ENCODE results near the gene RACGAP1.

GRCh38 chr12:49969027-49969426 is 56.3 kb downstream of the RACGAP1 start:
- TF ChIP-seq, protein P1, sequence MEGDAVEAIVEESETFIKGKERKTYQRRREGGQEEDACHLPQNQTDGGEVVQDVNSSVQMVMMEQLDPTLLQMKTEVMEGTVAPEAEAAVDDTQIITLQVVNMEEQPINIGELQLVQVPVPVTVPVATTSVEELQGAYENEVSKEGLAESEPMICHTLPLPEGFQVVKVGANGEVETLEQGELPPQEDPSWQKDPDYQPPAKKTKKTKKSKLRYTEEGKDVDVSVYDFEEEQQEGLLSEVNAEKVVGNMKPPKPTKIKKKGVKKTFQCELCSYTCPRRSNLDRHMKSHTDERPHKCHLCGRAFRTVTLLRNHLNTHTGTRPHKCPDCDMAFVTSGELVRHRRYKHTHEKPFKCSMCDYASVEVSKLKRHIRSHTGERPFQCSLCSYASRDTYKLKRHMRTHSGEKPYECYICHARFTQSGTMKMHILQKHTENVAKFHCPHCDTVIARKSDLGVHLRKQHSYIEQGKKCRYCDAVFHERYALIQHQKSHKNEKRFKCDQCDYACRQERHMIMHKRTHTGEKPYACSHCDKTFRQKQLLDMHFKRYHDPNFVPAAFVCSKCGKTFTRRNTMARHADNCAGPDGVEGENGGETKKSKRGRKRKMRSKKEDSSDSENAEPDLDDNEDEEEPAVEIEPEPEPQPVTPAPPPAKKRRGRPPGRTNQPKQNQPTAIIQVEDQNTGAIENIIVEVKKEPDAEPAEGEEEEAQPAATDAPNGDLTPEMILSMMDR (IDR thresholded peaks at IDR 0.05), result no peak
- TF ChIP-seq POLR2A (IDR thresholded peaks at IDR 0.05), result no peak

All from testis (tissue), 2 donors.